ENCODE data around the gene LCN12.

DNA sequence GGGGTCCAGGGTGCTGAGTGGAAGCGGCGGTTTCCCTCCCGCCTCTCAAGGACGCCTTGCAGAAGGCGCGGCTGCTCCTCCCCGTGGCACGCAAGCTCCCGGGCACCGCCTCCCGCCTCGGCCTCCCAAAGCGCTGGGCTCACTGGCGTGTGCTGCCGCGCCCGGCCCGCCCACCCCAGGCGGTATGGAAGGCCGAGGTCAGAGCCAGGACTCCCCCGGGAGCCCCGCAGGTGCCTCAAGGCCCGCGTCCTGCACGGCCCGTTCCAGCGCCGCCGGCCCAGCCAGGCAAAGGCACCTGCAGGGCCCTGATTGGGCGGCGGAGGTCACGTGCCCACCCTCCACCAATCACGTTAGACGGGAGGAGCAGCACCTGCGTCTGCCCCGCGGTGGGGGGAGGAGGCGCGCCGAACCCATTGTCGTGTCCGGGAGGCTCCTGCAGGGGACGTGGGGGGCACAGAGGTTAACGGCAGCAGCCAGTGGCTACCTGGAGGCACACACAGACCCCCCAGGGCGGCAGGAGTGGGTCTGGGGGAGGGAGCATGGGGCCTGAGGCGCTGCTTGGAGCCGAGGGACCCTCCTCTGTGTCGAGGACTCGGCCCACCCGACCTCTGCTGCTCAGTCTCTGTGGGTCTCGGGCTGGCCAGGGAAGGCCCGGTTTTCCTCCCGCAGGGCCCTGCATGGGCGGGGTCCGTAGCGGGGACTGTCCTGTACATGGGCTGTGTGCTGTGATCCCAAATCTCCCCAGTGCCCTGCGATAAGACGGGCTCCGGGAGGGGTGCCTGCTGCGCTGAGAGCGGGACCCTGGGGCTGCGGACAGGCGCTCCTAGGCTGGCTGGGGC lies 2.0 kb upstream of the LCN12 start:
- TF ChIP-seq POLR2A (IDR thresholded peaks at IDR 0.05) (peak; percentile 59 to 93), CTCF (IDR thresholded peaks at IDR 0.05) (peak in 9 of 12 donors; percentile 11 to 35 (median 27))

All from heart left ventricle (tissue), 13 donors.